ENCODE data around the gene AKTIP.

The AKTIP gene

DNA sequence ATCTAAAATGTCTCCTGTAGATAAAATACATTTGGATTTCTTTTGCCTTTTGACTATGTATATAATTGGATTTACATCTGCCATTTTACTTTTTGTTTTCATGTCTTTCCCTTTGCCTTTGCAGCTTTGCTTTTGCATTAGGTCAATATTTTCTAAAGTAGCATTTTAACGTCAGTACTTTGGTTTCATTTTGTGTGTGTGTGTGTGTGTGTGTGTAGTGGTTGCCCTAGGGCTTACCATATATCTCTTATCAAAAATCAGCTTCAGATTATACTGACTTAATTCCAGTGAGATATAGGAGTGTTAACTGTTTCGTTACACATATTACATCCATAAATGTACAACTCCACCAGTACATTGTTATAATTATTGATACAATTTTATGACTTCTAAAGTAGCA, 26.1 kb downstream of the AKTIP start:
- no peak for DNase-seq

DNA sequence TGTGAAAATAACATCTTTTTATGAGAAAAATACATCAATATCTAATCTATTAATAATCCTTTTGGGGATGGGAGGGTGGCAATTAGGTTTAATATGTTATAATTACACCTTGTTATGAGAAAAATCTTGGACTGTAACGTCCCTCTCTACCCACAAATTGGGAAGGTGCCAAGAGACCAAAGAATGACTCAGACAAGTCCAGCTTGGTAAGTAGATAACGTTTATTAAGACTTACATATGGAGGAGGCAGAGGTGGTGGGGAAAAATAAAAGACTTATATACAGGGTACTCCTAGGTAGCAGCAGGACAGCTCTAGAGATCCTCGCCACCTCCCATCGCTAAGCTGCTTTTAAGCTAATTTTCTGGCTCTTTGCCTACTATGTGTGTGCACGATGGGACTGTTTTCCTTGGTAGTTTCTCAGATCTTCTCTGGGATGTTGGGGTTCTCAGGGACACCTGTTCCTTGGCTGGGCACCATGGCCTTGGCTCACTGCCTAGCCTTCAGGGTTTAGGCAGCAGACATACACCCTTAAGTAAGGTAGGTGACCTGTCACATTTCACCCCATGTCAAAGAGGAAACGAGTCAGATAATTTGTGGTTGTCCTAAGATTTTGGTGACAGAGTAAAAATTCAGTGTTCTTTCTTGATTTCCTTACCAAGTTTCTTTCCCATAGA, 37.3 kb downstream of the AKTIP start:
- no peak for DNase-seq

DNA sequence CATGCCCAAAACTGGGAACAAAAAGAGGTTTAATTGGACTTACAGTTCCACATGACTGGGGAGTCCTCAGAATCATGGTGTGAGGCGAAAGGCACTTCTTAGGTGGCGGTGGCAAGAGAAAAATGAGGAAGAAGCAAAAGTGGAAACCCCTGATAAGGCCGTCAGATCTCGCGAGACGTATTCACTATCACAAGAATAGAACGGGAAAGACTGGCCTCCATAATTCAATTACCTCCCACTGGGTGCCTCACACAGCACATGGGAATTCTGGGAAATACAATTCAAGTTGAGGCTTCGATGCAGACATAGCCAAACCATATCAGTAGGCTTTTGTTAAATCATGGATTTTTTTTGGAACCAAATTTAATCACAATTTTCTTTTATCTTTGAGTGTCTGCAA, 44.4 kb downstream of the AKTIP start:
- DNase-seq = no peak

DNA sequence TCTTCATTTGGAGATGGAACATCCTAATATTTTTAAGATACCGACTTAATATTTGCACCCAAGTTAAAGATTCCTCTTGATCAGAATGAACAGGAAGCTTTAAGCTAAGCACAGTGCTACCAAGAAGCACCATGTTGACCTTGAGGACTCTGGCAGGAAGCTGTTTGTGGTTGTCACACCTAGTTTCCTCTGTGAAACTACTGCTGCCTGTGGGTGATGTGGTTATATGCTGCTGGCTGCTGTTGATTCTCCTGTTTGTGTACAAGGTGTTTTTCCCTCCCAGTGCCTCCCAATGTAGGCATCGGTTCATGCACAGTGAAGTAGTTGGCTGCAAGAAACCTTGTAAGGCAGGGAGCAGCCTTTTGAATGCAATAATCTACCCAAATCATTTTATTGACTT, 45.3 kb downstream of the AKTIP start:
- no peak for DNase-seq

DNA sequence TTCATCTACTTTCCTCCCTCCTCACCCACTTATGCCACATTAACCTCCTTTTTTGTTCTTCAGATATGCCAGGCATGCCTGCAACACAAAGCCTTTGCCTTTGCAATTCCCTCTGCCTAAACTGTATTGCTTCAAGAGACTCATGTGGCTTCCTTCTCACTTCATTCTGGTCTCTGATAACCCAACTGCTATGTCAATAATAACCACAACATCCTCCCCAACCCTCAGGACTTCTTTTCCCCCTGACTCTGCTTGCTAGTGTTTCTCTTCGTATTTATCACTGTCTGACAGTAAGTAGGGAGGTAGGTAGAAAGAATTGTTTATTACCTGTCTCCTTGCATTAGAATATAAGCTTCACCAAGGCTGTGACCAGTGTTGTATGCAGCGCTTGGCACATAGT, 46.4 kb downstream of the AKTIP start:
- no peak for DNase-seq

DNA sequence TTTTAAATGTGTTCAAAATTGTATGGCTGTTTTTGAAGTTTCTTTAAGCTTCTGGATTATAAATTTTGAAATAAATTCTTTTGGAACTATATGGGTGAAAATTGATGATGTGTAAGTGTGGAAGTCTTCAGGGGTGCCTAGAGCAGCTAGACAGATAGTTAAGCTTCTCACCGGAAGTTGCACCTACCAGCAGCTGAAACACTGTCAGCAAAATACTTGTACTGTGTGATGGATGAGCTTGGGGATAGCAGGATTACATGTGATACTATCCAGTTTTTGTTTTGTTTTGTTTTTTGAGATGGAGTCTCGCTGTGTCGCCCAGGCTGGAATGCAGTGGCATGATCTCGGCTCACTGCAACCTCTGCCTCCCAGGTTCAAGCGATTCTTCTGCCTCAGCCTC, 49.1 kb downstream of the AKTIP start:
- DNase-seq = no peak

DNA sequence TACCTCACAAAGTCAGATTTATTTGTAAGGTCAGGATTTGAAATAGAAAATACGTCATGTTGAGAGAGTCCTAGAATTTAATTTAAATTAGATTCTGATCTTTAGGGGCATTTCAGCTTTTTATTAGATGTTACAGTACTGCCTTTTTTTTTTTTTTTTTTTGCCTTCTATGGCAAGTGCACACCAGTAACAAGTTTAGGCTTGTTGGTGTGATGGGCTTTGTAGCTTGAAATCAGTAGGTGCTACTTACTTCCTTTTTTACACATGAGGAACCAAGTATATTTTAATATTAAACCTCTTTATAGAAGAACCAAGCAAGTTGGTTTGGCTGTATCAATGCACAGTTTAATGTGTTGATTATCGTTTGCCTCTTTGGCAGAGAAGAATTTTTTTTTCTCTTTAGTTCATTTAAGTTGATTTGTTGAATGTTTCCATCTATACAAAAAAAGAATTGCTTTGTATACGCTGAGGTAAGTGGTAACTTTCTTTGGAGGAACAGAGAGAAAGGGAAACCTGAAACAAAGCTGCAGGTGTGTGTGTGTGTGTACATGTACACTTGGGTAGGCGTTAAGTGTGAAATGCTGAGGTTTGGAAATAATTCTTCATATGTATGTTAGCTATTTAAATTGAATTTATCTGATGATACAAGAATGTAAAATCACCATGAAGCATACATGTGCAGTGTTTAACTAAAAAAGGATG, 53.0 kb downstream of the AKTIP start:
- no peak for DNase-seq

DNA sequence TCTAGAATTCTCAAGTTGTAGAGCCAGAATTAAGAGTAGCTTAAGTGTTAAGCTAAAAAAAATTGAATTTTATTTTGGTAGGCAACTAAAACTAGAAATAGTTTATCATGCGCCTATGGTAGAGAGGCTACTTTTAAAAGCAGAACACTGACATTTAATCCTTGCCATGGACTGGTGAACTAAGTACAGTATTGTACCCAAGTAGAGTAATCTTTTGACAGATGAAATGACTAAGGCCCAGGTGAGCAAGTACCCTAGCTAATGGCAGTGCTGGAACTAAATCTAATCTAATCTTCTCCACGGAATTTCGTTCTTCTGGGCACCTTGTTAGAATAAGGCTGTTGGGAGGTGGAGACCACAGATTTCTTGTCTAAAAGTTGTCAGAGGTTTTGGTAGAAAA, 56.9 kb downstream of the AKTIP start:
- no peak for DNase-seq

DNA sequence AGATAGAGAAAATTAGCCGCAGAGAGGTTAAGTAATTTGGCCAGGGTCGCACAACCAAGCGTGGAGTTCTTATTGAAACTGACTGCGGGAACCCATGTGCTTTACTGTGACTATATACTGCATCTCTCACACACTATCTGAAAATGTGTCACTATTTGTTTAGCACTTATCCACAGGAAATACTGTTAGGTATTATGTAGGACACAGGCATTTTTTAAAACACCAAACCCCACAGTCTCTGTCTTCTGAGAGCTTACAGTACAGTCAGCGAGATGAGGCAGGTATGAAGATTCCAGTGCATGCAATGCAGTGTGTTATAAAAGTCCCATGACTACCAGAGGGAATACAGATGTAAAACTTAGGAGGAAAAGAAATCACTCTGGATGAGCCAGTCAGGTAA, 57.5 kb downstream of the AKTIP start:
- DNase-seq = no peak
